HUES48 (cell line): ENCODE results near the gene SYNPO.

ENCODE experiments used
- H3K27ac ChIP-seq: one replicate; pipeline ENCODE4 v1.7.0; 2013; ENCODE audit warnings: low read depth, low read length, inconsistent platforms
- H3K27me3 ChIP-seq: 2 replicates; pipeline ENCODE4 v1.6.1; 2013; ENCODE audit warnings: mild to moderate bottlenecking, low read length; ENCODE audit not compliant: control insufficient read depth, insufficient read depth
- H3K36me3 ChIP-seq: 2 replicates; pipeline ENCODE4 v1.6.1; 2013; ENCODE audit warnings: low read length; ENCODE audit not compliant: control insufficient read depth, insufficient read depth
- H3K4me1 ChIP-seq: 2 replicates; pipeline ENCODE4 v1.6.1; 2013; ENCODE audit warnings: mild to moderate bottlenecking, low read length; ENCODE audit not compliant: control insufficient read depth, insufficient read depth
- H3K4me3 ChIP-seq: 2 replicates; pipeline ENCODE4 v1.5.1; 2013; ENCODE audit warnings: mild to moderate bottlenecking, low read depth, low read length
- H3K9ac ChIP-seq: 2 replicates; pipeline ENCODE4 v1.6.1; 2013; ENCODE audit warnings: mild to moderate bottlenecking, low read depth, low read length, moderate library complexity
- H3K9me3 ChIP-seq: 2 replicates; pipeline ENCODE4 v1.6.1; 2013; ENCODE audit warnings: low read length; ENCODE audit not compliant: control insufficient read depth, insufficient read depth

The SYNPO gene

GRCh38 chr5:150651924-150652671 is 11.6 kb downstream of the SYNPO start:
- peak overlapping the region; percentile 12 for H3K27ac ChIP-seq

GRCh38 chr5:150653145-150653761 is 12.8 kb downstream of the SYNPO start:
- Histone ChIP-seq H3K27ac (no peak overlapping the region), H3K4me1 (peaks cover 3% of the 10 kb centered on the region), H3K36me3 (no peaks in the 10 kb centered on the region), H3K9me3 (no peaks in the 10 kb centered on the region), H3K4me3 (no peak overlapping the region), H3K27me3 (peaks cover 10% of the 10 kb centered on the region), H3K9ac (no peak overlapping the region)

More at GRCh38 chr5:150651924-150652671, 11.6 kb downstream of the SYNPO start:
- Histone ChIP-seq H3K9me3 (no peaks in the 10 kb centered on the region), H3K27me3 (peaks cover 1% of the 10 kb centered on the region), H3K9ac (no peak overlapping the region), H3K36me3 (no peaks in the 10 kb centered on the region), H3K4me1 (peaks cover 3% of the 10 kb centered on the region), H3K4me3 (no peak overlapping the region)

- H3K9ac ChIP-seq, result no peak overlapping the region
- H3K9me3 ChIP-seq, result no peaks in the 10 kb centered on the region
- no peak overlapping the region for H3K27ac ChIP-seq
- H3K36me3 ChIP-seq, result no peaks in the 10 kb centered on the region
- peaks cover 10% of the 10 kb centered on the region for H3K27me3 ChIP-seq
- H3K4me3 ChIP-seq, result no peak overlapping the region
- peaks cover 3% of the 10 kb centered on the region for H3K4me1 ChIP-seq
Observed at GRCh38 chr5:150653762-150654556, 13.5 kb downstream of the SYNPO start.

DNA sequence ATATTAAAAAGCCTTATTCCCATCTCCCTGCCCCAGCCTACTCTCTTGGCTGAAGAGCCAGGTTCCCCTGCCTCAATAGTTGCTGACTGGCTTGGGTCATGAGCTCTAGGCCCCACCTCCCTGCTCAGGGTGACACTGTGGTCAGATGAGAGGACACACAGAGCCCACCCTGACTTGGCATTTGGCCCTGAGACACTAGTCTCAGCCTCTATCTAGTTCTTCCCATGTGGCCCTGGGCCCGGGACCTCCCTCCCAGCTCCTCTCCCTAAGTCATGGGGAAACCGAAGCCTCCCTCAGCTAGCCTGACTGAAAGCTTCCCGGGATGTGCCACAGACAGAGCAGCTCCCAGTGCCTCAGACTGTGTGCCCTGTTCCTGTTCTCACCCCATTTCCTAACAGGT is 14.8 kb downstream of the SYNPO start:
- no peaks in the 10 kb centered on the region for H3K36me3 ChIP-seq
- peaks cover 10% of the 10 kb centered on the region for H3K27me3 ChIP-seq
- no peak overlapping the region for H3K4me3 ChIP-seq
- H3K4me1 ChIP-seq, result peaks cover 7% of the 10 kb centered on the region
- no peak overlapping the region for H3K27ac ChIP-seq
- no peak overlapping the region for H3K9ac ChIP-seq
- H3K9me3 ChIP-seq, result no peaks in the 10 kb centered on the region

DNA sequence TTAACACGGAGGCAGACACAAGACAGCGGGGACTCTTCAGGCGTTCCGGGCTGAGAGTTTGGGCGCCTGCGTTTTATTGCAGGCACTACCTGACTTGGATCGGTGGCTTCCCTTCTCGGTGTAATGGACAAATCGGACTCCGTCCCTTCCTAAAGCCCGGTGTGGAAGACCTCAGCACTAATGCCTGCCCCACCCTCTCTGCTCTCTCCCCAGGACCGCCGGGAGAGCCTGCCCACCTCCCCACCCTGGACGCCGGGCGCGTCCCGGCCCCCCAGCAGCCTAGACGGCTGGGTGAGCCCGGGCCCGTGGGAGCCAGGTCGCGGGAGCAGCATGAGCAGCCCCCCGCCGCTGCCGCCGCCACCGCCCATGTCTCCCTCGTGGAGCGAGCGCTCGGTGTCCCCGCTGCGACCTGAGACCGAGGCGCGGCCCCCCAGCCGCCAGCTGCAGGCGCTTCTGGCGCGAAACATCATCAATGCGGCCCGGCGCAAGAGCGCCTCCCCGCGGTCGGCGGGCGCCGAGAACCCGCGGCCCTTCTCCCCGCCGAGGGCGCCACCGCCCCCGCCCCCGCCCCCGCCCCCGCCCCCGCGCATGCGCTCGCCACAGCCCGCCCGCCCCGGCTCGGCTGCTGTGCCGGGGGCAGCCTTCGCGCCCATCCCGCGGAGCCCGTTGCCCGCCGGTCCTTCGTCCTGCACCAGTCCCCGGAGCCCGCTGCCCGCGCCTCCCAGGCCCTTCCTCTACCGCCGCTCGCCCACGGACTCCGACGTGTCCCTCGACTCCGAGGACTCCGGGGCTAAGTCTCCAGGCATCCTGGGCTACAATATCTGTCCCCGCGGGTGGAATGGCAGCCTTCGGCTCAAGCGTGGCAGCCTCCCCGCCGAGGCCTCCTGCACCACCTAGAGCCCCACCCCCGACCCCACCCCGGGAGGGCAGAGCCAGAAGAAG is 16.0 kb downstream of the SYNPO start:
- peaks cover 10% of the 10 kb centered on the region for H3K27me3 ChIP-seq
- H3K9ac ChIP-seq, result peak overlapping the region; percentile 73
- no peak overlapping the region for H3K27ac ChIP-seq

GRCh38 chr5:150658121-150658520 is 17.7 kb downstream of the SYNPO start:
- Histone ChIP-seq H3K4me1 (peaks cover 19% of the 10 kb centered on the region), H3K9me3 (no peaks in the 10 kb centered on the region), H3K27ac (no peak overlapping the region), H3K27me3 (peaks cover 10% of the 10 kb centered on the region), H3K36me3 (no peaks in the 10 kb centered on the region), H3K4me3 (no peak overlapping the region), H3K9ac (no peak overlapping the region)

More for the DNA sequence above, 16.0 kb downstream of the SYNPO start:
- no peaks in the 10 kb centered on the region for H3K36me3 ChIP-seq
- peak overlapping the region; percentile 72 for H3K4me3 ChIP-seq
- peaks cover 17% of the 10 kb centered on the region for H3K4me1 ChIP-seq
- H3K9me3 ChIP-seq, result no peaks in the 10 kb centered on the region

GRCh38 chr5:150658699-150659265 is 18.3 kb downstream of the SYNPO start:
- peaks cover 19% of the 10 kb centered on the region for H3K4me1 ChIP-seq
- no peak overlapping the region for H3K27ac ChIP-seq
- H3K4me3 ChIP-seq, result no peak overlapping the region
- H3K36me3 ChIP-seq, result no peaks in the 10 kb centered on the region
- peaks cover 10% of the 10 kb centered on the region for H3K27me3 ChIP-seq
- no peaks in the 10 kb centered on the region for H3K9me3 ChIP-seq
- no peak overlapping the region for H3K9ac ChIP-seq

DNA sequence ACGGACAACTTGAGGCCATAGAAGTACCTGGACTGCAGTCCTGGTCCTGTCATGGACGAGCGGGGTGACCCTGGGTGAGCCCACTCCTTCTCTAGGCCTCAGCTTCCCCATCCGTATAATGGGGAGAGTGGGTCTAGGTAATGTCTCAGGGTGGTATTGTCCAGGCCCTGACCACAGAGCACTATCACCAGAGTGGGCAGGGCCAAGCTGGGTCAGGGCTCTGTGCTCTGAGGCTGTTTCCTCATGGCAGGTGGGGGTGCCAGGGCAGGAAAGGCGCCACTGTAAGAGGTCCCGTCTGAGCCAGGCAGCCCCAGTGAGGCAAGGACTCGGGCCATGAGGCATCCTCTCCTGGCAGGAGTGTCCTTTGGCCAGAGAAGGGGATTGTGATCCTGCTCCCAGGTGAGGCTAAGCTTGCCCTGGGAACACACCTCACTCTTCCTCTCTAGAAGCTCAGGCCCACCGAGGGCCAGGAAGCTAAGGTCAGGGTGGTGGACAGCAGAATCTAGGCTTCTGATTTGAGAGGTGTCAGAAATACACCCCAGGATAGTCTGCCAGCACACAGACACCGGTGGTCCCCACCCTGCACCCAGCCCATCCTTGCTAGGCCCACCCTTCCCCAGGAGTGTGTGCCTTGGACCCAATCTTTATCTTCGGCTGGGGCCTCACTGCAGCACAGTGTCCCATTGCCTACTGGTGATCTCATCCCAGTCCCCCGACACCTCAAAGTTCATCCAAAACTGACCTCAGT is 19.1 kb downstream of the SYNPO start:
- Histone ChIP-seq H3K27me3 (peaks cover 10% of the 10 kb centered on the region), H3K9ac (no peak overlapping the region), H3K4me1 (peaks cover 19% of the 10 kb centered on the region), H3K36me3 (no peaks in the 10 kb centered on the region), H3K4me3 (no peak overlapping the region), H3K9me3 (no peaks in the 10 kb centered on the region), H3K27ac (no peak overlapping the region)

DNA sequence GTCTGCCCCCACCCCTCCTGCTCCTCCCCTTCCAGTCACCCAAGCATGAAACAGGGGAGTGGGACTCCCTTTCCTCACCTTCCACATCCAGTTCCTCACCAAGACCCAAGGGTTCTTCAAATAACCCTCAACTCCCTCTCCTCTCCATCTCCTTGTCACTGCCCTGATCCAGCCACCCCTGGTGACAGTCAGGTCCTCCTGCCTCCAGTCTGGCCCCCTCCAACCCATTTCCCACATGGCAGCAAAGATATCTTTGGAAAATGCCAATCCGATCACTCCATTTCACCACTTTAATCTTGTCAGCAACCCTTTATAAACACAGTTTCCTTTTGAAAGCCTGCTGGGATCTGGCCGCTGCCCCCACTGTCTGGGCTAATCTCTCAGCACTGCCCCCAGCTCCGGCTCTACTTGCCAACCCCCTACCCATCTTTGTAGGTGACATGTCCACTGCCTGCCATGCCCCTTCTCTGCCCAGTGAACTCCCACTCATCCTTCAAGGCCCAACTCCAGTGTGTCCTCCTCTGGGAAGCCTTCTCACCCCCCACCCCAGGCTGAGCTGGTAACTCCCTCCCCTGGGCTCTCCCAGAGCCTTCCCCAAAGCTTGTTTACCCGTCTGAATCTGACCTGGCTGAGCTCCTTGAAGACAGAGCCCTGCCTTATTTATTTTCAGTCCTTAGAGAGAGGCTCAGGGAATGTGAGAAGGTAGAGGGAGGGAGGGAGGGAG is 19.8 kb downstream of the SYNPO start:
- H3K4me1 ChIP-seq, result peaks cover 19% of the 10 kb centered on the region
- no peaks in the 10 kb centered on the region for H3K9me3 ChIP-seq
- peaks cover 4% of the 10 kb centered on the region for H3K36me3 ChIP-seq
- H3K4me3 ChIP-seq, result no peak overlapping the region
- H3K9ac ChIP-seq, result no peak overlapping the region
- peaks cover 10% of the 10 kb centered on the region for H3K27me3 ChIP-seq
- H3K27ac ChIP-seq, result no peak overlapping the region
